NT2/D1 (cell line): ENCODE measurements around the gene MRFAP1.

Experiments used
- SUZ12 ChIP-seq: IDR thresholded peaks from 2 replicates; pipeline ENCODE4 v1.6.1; 2011; ENCODE audit not compliant: insufficient read length, insufficient read depth; ENCODE audit errors: extremely low read depth
- YY1 ChIP-seq: IDR thresholded peaks from 2 replicates; pipeline ENCODE4 v1.6.1; 2011; ENCODE audit not compliant: insufficient read length, insufficient read depth

GRCh38 chr4:6607368-6608055 lies 33.0 kb upstream of the MRFAP1 start:
- TF ChIP-seq SUZ12, result no peak
- TF ChIP-seq YY1, result no peak
